CD14-positive monocyte (primary cell): Measurements from ENCODE around the gene RAB40AL. TPM values are rescaled to one million over a fixed set of nuclear protein-coding genes. Genes with fewer than 3 reads are reported as not detected.
"Not testable (repeated sequence)": the region's sequence is repeated elsewhere in the genome, so short reads cannot be mapped to it uniquely, and the experiment has no call there.

Experiments
- DNase-seq, 3 donors: peaks; one replicate each; pipeline ENCODE4 v3.0.0-alpha.2; 2011 to 2022
- H2AFZ ChIP-seq: 2 replicates; pipeline ENCODE4 v1.6.0; 2012; ENCODE audit warnings: mild to moderate bottlenecking, low read depth, low read length, inconsistent platforms; ENCODE audit not compliant: insufficient read depth, poor library complexity, severe bottlenecking
- H3K27ac ChIP-seq, 2 donors: 1 replicate in 1 of 2; 2 replicates in 1 of 2; pipeline ENCODE4 v1.5.1; 2012 to 2013; ENCODE audit warnings: low read length in 2 of 2, control low read depth in 1 of 2, inconsistent platforms in 1 of 2, low read depth in 1 of 2, mild to moderate bottlenecking in 1 of 2
- H3K27me3 ChIP-seq, 2 donors: one replicate each; pipeline versions ENCODE4 v1.6.0 to v1.6.1; 2011 to 2013; ENCODE audit warnings: low read length in 2 of 2; ENCODE audit not compliant: control insufficient read depth in 2 of 2, insufficient read depth in 2 of 2
- H3K36me3 ChIP-seq, 2 donors: replicated peaks in 1 of 2; 1 replicate in 1 of 2; 2 replicates in 1 of 2; pipeline versions ENCODE4 v1.5.1 to v1.6.1; 2012 to 2013; ENCODE audit warnings: low read length in 2 of 2, control low read depth in 1 of 2, inconsistent platforms in 1 of 2, mild to moderate bottlenecking in 1 of 2; ENCODE audit not compliant: insufficient read depth in 2 of 2, control insufficient read depth in 1 of 2
- H3K4me1 ChIP-seq, 2 donors: 1 replicate in 1 of 2; 2 replicates in 1 of 2; pipeline versions ENCODE4 v1.5.1 to v1.6.1; 2012 to 2013; ENCODE audit warnings: low read length in 2 of 2, control low read depth in 1 of 2, inconsistent platforms in 1 of 2, mild to moderate bottlenecking in 1 of 2, moderate library complexity in 1 of 2; ENCODE audit not compliant: insufficient read depth in 2 of 2, control insufficient read depth in 1 of 2
- H3K4me2 ChIP-seq: replicated peaks from 2 replicates; pipeline ENCODE3; 2012; ENCODE audit warnings: low read length, moderate library complexity, mild to moderate bottlenecking; ENCODE audit not compliant: poor library complexity, severe bottlenecking; ENCODE audit errors: extremely low read depth
- H3K4me3 ChIP-seq, 3 experiments: fragments of 200-600 bp in 1 of 3; sonication (generic) in 1 of 3; replicated peaks in 1 of 3; 1 replicate in 2 of 3; 2 replicates in 1 of 3; pipeline ENCODE4 v1.5.1; 2011 to 2013; ENCODE audit warnings: low read length in 3 of 3, mild to moderate bottlenecking in 3 of 3, control low read depth in 2 of 3, low read depth in 2 of 3, inconsistent platforms in 1 of 3, moderate library complexity in 1 of 3
- H3K79me2 ChIP-seq: 2 replicates; pipeline ENCODE4 v1.6.0; 2012; ENCODE audit warnings: mild to moderate bottlenecking, control low read depth, inconsistent platforms, low read length, moderate library complexity; ENCODE audit not compliant: insufficient read depth
- H3K9ac ChIP-seq: 2 replicates; pipeline ENCODE4 v1.6.0; 2017; ENCODE audit warnings: low read length, mild to moderate bottlenecking; ENCODE audit not compliant: insufficient read depth, poor library complexity, severe bottlenecking
- H3K9me3 ChIP-seq, 2 donors: replicated peaks in 1 of 2; 1 replicate in 1 of 2; 2 replicates in 1 of 2; pipeline versions ENCODE4 v1.5.1 to v1.6.1; 2012 to 2013; ENCODE audit warnings: low read length in 2 of 2, control low read depth in 1 of 2; ENCODE audit not compliant: control insufficient read depth in 1 of 2, insufficient read depth in 1 of 2
- H4K20me1 ChIP-seq: 2 replicates; pipeline ENCODE4 v1.6.0; 2012; ENCODE audit warnings: mild to moderate bottlenecking, low read length, control low read depth, moderate library complexity; ENCODE audit not compliant: insufficient read depth
- H3K27ac Mint-ChIP-seq, 7 donors: one replicate each; pipeline ENCODE4 v1.8.0; 2020; ENCODE audit warnings: mild to moderate bottlenecking in 7 of 7, mixed read lengths in 7 of 7, moderate library complexity in 6 of 7, inconsistent platforms in 2 of 7
- H3K27me3 Mint-ChIP-seq, 3 donors: one replicate each; pipeline ENCODE4 v1.8.0; 2021 to 2022; ENCODE audit warnings: low read depth in 3 of 3, mild to moderate bottlenecking in 3 of 3, mixed read lengths in 3 of 3, moderate library complexity in 3 of 3, inconsistent platforms in 1 of 3
- H3K36me3 Mint-ChIP-seq, 2 donors: one replicate each; pipeline ENCODE4 v1.8.0; 2020; ENCODE audit warnings: mixed read lengths in 2 of 2, inconsistent platforms in 1 of 2, mild to moderate bottlenecking in 1 of 2
- H3K4me1 Mint-ChIP-seq: one replicate; pipeline ENCODE4 v1.8.0; 2020; ENCODE audit warnings: mild to moderate bottlenecking, mixed read lengths
- H3K4me3 Mint-ChIP-seq, 2 donors: one replicate each; pipeline ENCODE4 v1.8.0; 2020; ENCODE audit warnings: mild to moderate bottlenecking in 2 of 2, mixed read lengths in 2 of 2, moderate library complexity in 1 of 2
- H3K9me3 Mint-ChIP-seq, 7 donors: one replicate each; pipeline ENCODE4 v1.8.0; 2020 to 2022; ENCODE audit warnings: mixed read lengths in 7 of 7, mild to moderate bottlenecking in 6 of 7, moderate library complexity in 6 of 7, inconsistent platforms in 2 of 7
- CTCF ChIP-seq: fragments of 200-600 bp; IDR thresholded peaks from one replicate; pipeline ENCODE4 v1.8.0; 2022; ENCODE audit warnings: antibody characterized with exemption, mild to moderate bottlenecking
- WGBS: methylation state at CpG from one replicate; pipeline ENCODE4 v1.1.5; 2013; ENCODE audit warnings: missing lambda C conversion rate; ENCODE audit not compliant: insufficient coverage; 5-methylcytosine and 5-hydroxymethylcytosine counted together
- intact Hi-C, 2 donors: fragments of 100-400 bp; cut with micrococcal nuclease; formaldehyde crosslinking; loops; one replicate each; pipeline versions ENCODE4 v1.15.0 to v1.15.1; 2023
- polyA plus RNA-seq, 3 donors: library from polyadenylated mRNA; depleted of rRNA in 1 of 3; unstranded in 2 of 3; stranded (reverse) in 1 of 3; fragments of 300-500 nt in 2 of 3; fragments of >200 nt in 1 of 3; fragmentation: Illumina TruSeq in 2 of 3; gene quantifications; 1 replicate in 2 of 3; 2 replicates in 1 of 3; pipeline ENCODE4 v1.2.3, GENCODE V29; 2012 to 2021

Gene RAB40AL
- polyA plus RNA-seq, 3 donors, result 0.13 TPM; not detected in 2

DNA sequence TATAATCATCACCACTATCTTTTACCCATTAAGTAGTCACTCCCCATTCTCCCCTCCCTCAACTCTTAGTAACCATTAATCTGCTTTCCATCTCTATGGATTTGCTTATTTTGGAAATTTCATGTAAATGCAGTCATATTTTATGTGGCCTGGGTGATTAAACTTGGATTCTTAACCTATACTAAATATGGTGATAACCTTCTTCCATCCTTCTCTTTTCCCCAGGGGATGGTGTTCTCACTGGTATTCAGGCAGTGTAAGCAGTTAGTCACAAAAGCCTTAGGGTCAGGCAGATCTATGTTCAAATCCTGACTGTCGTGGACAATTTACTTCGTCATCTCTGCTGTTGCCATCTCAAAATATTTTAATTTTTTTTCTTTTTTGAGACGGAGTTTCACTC, 29.6 kb downstream of the RAB40AL start:
- no peaks in the 10 kb centered on the region for H4K20me1 ChIP-seq
- no peak overlapping the region for H3K4me3 ChIP-seq
- H3K4me3 Mint-ChIP-seq, result no peak overlapping the region

DNA sequence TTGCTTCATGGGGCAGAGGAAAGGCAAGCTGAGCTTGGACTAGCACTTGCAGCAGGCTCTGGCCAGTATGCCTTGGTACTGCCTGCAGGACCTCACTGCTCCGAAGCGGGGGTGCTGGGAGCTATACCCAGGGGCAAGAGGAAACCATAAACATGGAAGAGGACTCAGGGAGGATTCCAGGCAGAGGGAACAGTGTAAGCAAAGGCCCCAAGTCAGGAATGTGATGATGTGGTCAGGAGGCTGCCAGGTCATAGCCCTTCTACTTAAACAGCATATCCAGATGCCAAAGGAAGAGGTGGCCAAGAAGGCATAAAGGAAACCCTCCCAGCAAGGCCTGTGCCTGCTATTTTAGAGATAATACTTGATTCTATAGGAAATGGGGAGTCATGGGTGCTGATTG, 31.1 kb downstream of the RAB40AL start:
- Histone ChIP-seq H2AFZ (no peak overlapping the region), H3K4me3 (no peak overlapping the region), H4K20me1 (no peaks in the 10 kb centered on the region), H3K4me2 (no peak overlapping the region), H3K4me1 (no peaks in the 10 kb centered on the region), H3K27me3 (no peaks in the 10 kb centered on the region), H3K36me3 (no peaks in the 10 kb centered on the region), H3K9me3 (peaks cover 19 to 42% of the 10 kb centered on the region in 2 donors), H3K79me2 (no peaks in the 10 kb centered on the region), H3K9ac (no peak overlapping the region), H3K27ac (no peak overlapping the region)
- no peak overlapping the region for H3K27ac Mint-ChIP-seq
- TF ChIP-seq CTCF, result no peak
- H3K4me1 Mint-ChIP-seq, result no peaks in the 10 kb centered on the region
- H3K4me3 Mint-ChIP-seq, result no peak overlapping the region
- no CpG with 5 or more reads among the region's 2 CpGs for WGBS
- H3K27me3 Mint-ChIP-seq, result peaks cover 0 to 2% (median 0%) of the 10 kb centered on the region in 3 donors
- intact Hi-C loops, result no loop called here
- no peak for DNase-seq
- peaks cover 12 to 43% (median 29%) of the 10 kb centered on the region in 7 donors for H3K9me3 Mint-ChIP-seq
- no peaks in the 10 kb centered on the region for H3K36me3 Mint-ChIP-seq

More for the DNA sequence above, 29.6 kb downstream of the RAB40AL start:
- no peak for DNase-seq
- no peak overlapping the region for H3K9ac ChIP-seq
- no peak overlapping the region for H2AFZ ChIP-seq
- no peaks in the 10 kb centered on the region for H3K27me3 ChIP-seq
- H3K9me3 Mint-ChIP-seq, result peaks cover 5 to 31% (median 20%) of the 10 kb centered on the region in 7 donors
- H3K79me2 ChIP-seq, result no peaks in the 10 kb centered on the region
- peaks cover 9 to 32% of the 10 kb centered on the region in 2 donors for H3K9me3 ChIP-seq
- intact Hi-C loops, result no loop called here
- H3K4me2 ChIP-seq, result no peak overlapping the region
- peaks cover 0 to 2% (median 0%) of the 10 kb centered on the region in 3 donors for H3K27me3 Mint-ChIP-seq
- WGBS, result no CpG with 5 or more reads among the region's 3 CpGs
- H3K4me1 ChIP-seq, result no peaks in the 10 kb centered on the region
- H3K36me3 ChIP-seq, result no peaks in the 10 kb centered on the region
- no peak overlapping the region for H3K27ac Mint-ChIP-seq
- peaks cover 4% of the 10 kb centered on the region for H3K4me1 Mint-ChIP-seq
- TF ChIP-seq CTCF, result no peak
- no peak overlapping the region for H3K27ac ChIP-seq
- H3K36me3 Mint-ChIP-seq, result no peaks in the 10 kb centered on the region

GRCh38 chrX:102971536-102971935, 34.5 kb downstream of the RAB40AL start:
- H3K9ac ChIP-seq, H3K4me2 ChIP-seq, H3K79me2 ChIP-seq, H3K27ac ChIP-seq, H3K36me3 ChIP-seq, DNase-seq, H3K4me1 ChIP-seq, H3K4me3 ChIP-seq, H3K4me3 Mint-ChIP-seq, H4K20me1 ChIP-seq, H3K27ac Mint-ChIP-seq, H3K27me3 ChIP-seq, H2AFZ ChIP-seq, H3K36me3 Mint-ChIP-seq, H3K4me1 Mint-ChIP-seq, H3K27me3 Mint-ChIP-seq, intact Hi-C loops: not testable (repeated sequence)
- peaks cover 19 to 48% (median 31%) of the 10 kb centered on the region in 7 donors for H3K9me3 Mint-ChIP-seq
- peaks cover 19 to 47% of the 10 kb centered on the region in 2 donors for H3K9me3 ChIP-seq
